Putamen (tissue), 1 donor: Measurements from ENCODE around the gene BCAS2.
"Not testable (repeated sequence)": the region's sequence is repeated elsewhere in the genome, so short reads cannot be mapped to it uniquely, and the experiment has no call there.

Source experiments
- DNase-seq: peaks from one replicate; pipeline ENCODE4 v3.0.0-alpha.2; 2016; ENCODE audit warnings: low spot score

Gene BCAS2

DNA sequence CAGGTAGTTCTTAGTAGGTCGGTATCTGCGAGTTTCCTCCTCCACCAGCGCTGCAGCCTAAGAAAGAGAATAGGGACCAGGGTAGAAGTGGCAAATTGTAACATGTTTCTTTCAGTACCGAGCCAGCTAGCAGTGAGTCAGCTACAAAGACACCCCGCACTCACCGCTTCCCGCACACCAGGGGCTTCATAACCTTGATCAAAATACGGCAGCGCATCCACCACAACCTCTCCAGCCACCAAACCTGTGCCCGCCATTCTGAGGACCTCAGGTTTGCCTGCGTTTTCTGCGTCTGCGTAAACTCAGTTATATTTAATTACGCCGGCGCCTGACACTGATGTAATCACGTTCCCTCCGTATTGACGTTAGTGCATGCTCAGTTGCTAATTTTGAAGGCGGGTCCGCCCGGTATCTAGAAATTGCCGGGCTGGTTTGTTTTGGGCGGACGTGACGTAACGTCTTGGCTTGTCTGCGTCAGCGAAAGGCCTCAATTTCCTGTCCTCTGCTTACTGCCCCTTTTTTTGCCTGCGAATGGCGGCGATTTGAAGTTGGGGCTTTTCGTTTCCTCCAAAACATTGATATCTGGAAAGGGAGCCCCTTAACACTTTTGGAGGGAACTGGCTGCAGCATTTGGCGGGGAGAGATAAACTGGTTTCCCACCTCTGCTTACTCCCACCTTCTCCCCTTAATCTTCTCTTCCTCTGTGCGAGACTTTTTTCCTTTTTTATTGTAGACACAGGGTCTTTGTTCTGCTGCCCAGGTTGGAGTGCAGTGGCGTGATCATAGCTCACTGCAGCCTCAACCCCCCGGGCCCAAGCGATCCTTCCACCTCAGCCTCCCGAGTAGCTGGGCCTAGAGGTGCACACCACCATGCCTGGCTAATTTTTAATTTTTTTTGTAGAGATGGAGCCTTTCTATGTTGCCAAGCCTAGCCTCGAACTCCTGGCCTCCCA lies at the start of gene BCAS2:
Gene BCAS2, minus strand, starts transcription at position 281 of the 953 bp plus-strand sequence. Its CDS starts 24 bp downstream, at position 257.
- peak; percentile 98 for DNase-seq

GRCh38 chr1:114627107-114627506 lies 45.7 kb upstream of the BCAS2 start:
- no peak for DNase-seq

DNA sequence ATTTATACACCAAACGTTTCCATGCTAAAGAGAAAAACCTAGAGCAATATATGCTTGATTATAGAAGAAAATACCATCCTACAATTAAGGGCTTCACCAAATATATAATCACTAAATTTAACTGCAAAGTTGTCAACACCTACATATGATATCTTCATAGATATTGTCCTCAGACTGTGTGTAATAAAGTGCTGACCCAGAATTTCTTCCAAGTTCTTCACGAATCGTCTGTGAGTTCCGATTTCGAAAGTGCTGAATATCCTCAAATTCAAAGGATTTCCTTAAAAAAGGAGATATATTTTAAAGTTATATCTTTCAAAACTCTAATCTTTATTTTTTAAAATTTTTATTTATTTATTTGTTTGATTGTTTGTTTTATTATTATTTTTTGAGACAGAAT lies 41.9 kb upstream of the BCAS2 start:
- no peak for DNase-seq

- DNase-seq, result no peak
Measured at GRCh38 chr1:114620419-114620818, 39.0 kb upstream of the BCAS2 start.

DNA sequence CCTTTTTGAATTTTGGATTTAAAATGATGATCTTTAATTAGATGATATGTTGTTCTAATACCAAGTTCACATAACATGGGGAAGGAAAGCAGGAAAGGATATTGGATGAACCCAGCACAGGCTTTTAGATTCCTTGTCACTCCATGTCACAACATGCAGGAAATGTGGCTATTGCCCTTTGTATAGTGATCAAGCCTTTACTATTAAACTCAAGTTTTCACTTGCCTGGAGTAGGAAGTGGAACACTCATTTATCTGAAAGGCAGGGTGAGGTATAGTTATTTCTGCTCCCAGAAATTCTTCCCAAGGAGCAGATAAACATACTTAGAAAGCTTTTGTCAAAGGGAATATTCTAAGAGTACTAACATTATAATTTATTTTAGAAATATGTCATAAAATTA lies 37.2 kb upstream of the BCAS2 start:
- DNase-seq, result no peak

GRCh38 chr1:114610546-114611245 lies 29.3 kb upstream of the BCAS2 start:
- DNase-seq, result no peak

- DNase-seq, result no peak
Measured at GRCh38 chr1:114609826-114610225, 28.4 kb upstream of the BCAS2 start.

GRCh38 chr1:114609026-114609425 lies 27.6 kb upstream of the BCAS2 start:
- DNase-seq, result no peak

DNA sequence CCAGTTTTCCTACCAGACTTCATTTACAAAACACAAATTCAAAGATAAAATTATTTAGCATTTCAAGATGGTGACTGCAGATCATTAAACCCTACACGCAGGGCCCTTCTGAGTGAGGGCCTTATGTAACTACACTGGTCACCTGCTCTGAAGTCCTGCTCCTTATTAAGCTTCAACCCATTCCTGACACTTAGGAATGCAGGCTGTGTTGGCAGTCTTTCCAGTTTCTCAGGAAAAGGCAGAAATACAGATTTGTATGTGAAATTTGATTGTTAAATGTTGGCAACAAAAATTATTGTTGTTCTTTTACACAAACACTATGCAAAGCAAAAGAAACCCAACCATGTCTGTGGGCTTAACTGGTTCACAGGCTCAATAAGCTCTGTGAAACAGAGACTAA lies 25.8 kb upstream of the BCAS2 start:
- DNase-seq, result no peak

DNA sequence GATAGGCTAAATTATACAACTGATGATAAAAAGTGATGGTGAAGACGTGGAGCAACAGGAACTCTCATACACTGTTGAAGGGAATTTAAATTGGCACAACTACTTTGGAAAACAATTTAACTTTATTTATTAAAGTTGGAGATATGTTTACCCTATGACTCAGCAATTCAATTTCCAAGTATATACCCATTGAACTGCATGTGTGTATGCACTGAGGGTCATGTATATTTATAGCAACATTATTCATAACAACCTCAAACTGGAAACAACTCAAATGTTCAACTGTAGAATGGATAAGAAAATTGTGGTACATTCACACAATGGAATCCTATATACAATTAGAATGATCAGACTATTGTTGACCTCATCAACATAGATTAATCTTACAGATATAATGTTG lies 16.5 kb upstream of the BCAS2 start:
- no peak for DNase-seq

- DNase-seq, result no peak
Measured at GRCh38 chr1:114595602-114596001, 14.2 kb upstream of the BCAS2 start.

GRCh38 chr1:114594046-114594445 lies 12.6 kb upstream of the BCAS2 start:
- DNase-seq, result no peak

- DNase-seq, result no peak
Measured at GRCh38 chr1:114589122-114589521, 7.7 kb upstream of the BCAS2 start.

GRCh38 chr1:114588196-114588689 lies 6.8 kb upstream of the BCAS2 start:
- no peak for DNase-seq

- DNase-seq, result no peak
Measured at GRCh38 chr1:114587203-114587991, 6.0 kb upstream of the BCAS2 start.

DNA sequence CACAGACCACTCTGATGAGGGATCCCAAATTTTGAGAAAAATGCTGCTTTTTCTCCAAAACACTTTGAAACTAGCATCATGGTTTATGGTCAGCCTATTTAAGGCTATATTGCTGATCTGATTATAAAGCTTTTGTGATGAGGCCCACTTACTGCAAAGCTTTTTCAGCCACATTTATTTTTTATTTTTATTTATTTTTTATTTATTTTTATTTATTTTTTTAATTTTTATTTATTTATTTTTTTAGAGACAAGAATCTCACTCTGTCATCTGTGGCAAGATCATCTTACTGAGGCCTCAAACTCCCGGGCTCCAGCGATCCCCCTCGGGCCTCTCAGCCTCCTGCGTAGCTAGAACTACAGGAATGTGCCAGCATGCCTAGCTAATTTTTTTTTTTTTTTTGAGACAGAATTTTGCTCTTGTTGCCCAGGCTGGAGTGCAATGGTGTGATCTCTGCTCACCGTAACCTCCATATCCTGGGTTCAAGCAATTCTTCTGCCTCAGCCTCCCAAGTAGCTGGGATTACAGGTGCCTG lies 5.2 kb upstream of the BCAS2 start:
- no peak for DNase-seq

DNA sequence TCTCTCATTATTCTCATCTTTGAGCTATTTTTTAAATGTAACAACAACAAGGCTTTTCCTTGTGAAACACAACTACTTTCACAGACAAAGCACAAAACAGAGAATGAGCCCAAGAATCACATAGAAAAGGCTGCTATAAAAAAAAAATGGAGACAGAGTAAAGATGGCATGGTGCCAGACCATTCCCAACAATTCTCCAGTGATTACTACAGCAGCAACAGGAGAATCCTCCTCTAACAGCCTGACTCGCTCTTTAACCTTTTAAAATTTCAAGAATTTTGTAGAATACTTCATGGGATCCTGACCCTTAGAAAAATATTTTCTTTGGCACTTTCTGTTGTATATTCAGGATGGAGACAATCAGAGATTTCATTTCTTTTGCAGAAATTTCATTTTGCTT lies 3.8 kb upstream of the BCAS2 start:
- no peak for DNase-seq

DNA sequence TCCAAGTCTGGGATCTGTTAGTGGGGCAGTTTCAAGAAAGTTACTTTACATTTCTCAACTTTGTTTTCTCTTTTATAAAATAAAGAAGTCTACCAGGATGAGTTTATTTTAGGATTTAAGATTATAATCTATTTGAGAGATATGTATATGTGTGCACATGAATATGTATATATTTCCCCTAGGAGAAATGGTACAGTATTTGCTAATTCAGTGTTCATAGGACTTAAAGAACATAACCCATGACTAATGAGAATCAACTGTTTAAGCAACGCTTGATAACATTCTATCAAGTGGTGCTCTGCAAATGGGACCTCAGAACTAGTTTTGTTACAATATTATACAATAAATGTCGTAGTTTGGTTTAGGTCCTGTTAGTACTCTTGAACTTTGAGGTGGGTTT lies 7.0 kb downstream of the BCAS2 start:
- DNase-seq, result no peak

DNA sequence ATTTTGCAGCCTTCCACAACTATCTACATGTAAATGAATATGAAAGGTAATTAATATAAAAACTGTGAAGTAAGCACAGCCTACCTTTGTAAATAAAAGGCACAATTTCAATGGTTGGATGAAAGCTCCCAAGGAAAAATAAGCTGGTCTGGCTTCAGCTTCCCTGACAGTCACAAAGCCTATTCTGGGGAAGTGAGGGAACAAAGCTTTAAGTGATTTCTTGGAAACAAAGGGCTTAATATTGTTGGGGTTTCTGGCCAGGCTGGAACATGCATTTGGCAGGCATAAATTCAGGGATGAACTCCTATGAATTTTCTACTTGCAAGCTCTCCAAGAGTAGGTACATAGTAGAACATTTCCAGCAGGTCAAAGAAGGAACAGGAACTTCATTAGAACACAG lies 17.3 kb downstream of the BCAS2 start:
- peak; percentile 35 for DNase-seq

- not testable (repeated sequence) for DNase-seq
Measured at GRCh38 chr1:114562978-114563510, 18.4 kb downstream of the BCAS2 start.

GRCh38 chr1:114561333-114561732 lies 20.1 kb downstream of the BCAS2 start:
- DNase-seq, result no peak

GRCh38 chr1:114559356-114559755 lies 22.1 kb downstream of the BCAS2 start:
- no peak for DNase-seq
